HepG2 (cell line): ENCODE data around the gene U2AF1L4. TPM values are rescaled to one million over a fixed set of nuclear protein-coding genes. Genes with fewer than 3 reads are reported as not detected.

ENCODE experiments used
- GABPB1 ChIP-seq: IDR thresholded peaks from 2 replicates; pipeline ENCODE4 v1.6.1; 2016; ENCODE audit warnings: mild to moderate bottlenecking, missing genetic modification reagents, moderate library complexity, missing compliant biosample characterization
- IRF9 ChIP-seq: sonication (generic); formaldehyde crosslinking; IDR thresholded peaks from 2 replicates; pipeline ENCODE4 v1.8.0; 2022; ENCODE audit warnings: missing genetic modification reagents, mild to moderate bottlenecking, borderline replicate concordance
- KLF12 ChIP-seq: sonication (generic); formaldehyde crosslinking; IDR thresholded peaks from 2 replicates; pipeline ENCODE4 v1.4.0; 2020; ENCODE audit warnings: missing genetic modification reagents, borderline replicate concordance
- NFIC ChIP-seq: IDR thresholded peaks from 2 replicates; pipeline ENCODE4 v1.6.1; 2012; ENCODE audit warnings: mild to moderate bottlenecking, low read length, inconsistent platforms
- NR0B2 ChIP-seq: sonication (generic); formaldehyde crosslinking; IDR thresholded peaks from 2 replicates; pipeline ENCODE4 v1.4.0; 2020; ENCODE audit warnings: mild to moderate bottlenecking, missing genetic modification reagents
- SNAPC2 ChIP-seq: sonication (generic); formaldehyde crosslinking; IDR thresholded peaks from 2 replicates; pipeline ENCODE4 v1.8.1; 2022; ENCODE audit warnings: mild to moderate bottlenecking, missing genetic modification reagents
- SUZ12 ChIP-seq: fragments of 150-350 bp; IDR thresholded peaks from 2 replicates; pipeline ENCODE4 v1.6.1; 2014; ENCODE audit warnings: low read depth, low read length
- ZFP37 ChIP-seq: sonication (generic); formaldehyde crosslinking; IDR thresholded peaks from 2 replicates; pipeline ENCODE4 v1.4.0; 2020; ENCODE audit warnings: missing genetic modification reagents, borderline replicate concordance
- ZNF18 ChIP-seq: sonication (generic); formaldehyde crosslinking; IDR thresholded peaks from 2 replicates; pipeline ENCODE4 v1.8.0; 2022; ENCODE audit warnings: mild to moderate bottlenecking, missing genetic modification reagents; ENCODE audit not compliant: insufficient replicate concordance
- ZNF225 ChIP-seq: sonication (generic); formaldehyde crosslinking; IDR thresholded peaks from 2 replicates; pipeline ENCODE4 v1.4.0; 2020; ENCODE audit warnings: mild to moderate bottlenecking, missing genetic modification reagents
- ZNF333 ChIP-seq: sonication (generic); formaldehyde crosslinking; IDR thresholded peaks from 2 replicates; pipeline ENCODE4 v1.4.0; 2020; ENCODE audit warnings: mild to moderate bottlenecking, missing genetic modification reagents, borderline replicate concordance
- ZNF546 ChIP-seq: sonication (generic); formaldehyde crosslinking; conservative IDR thresholded peaks from 2 replicates; pipeline ENCODE4 v1.8.1; 2023; ENCODE audit warnings: mild to moderate bottlenecking, missing genetic modification reagents
- ZNF564 ChIP-seq: sonication (generic); formaldehyde crosslinking; IDR thresholded peaks from 2 replicates; pipeline ENCODE4 v1.8.1; 2023; ENCODE audit warnings: mild to moderate bottlenecking, missing genetic modification reagents
- ZNF607 ChIP-seq: sonication (generic); formaldehyde crosslinking; IDR thresholded peaks from 2 replicates; pipeline ENCODE4 v1.5.1; 2020; ENCODE audit warnings: missing genetic modification reagents, mild to moderate bottlenecking, borderline replicate concordance
- ZNF616 ChIP-seq: sonication (generic); formaldehyde crosslinking; IDR thresholded peaks from 2 replicates; pipeline ENCODE4 v1.5.0; 2020; ENCODE audit warnings: low read depth, mild to moderate bottlenecking, missing genetic modification reagents
- ZNF768 ChIP-seq: sonication (generic); formaldehyde crosslinking; IDR thresholded peaks from 2 replicates; pipeline ENCODE4 v1.4.0; 2020; ENCODE audit warnings: missing genetic modification reagents
- ZSCAN12 ChIP-seq: sonication (generic); formaldehyde crosslinking; IDR thresholded peaks from 2 replicates; pipeline ENCODE4 v1.9.0; 2021; ENCODE audit warnings: mild to moderate bottlenecking, missing genetic modification reagents
- ZSCAN31 ChIP-seq: sonication (generic); formaldehyde crosslinking; IDR thresholded peaks from 2 replicates; pipeline ENCODE4 v1.5.0; 2020; ENCODE audit warnings: low read depth, mild to moderate bottlenecking, missing genetic modification reagents
- polyA plus RNA-seq, 8 experiments: library from polyadenylated mRNA; depleted of rRNA in 3 of 8; stranded (reverse) in 7 of 8; unstranded in 1 of 8; fragments of >200 nt; fragmentation: Illumina TruSeq in 4 of 8; extraction: Trizol in 4 of 8; gene quantifications; 2 replicates each; pipeline versions ENCODE4 v1.2.1 to v1.2.3, GENCODE V29; 2011 to 2016; ENCODE audit warnings: low read depth in 4 of 8, missing spikeins in 1 of 8, mixed read lengths in 1 of 8; ENCODE audit not compliant: insufficient read depth in 1 of 8
- total RNA-seq, 5 experiments: library from RNA; depleted of rRNA; stranded (reverse); fragments of >200 nt; fragmentation: Illumina TruSeq; extraction: Trizol; gene quantifications; 2 replicates each; pipeline ENCODE4 v1.2.3, GENCODE V29; 2016; ENCODE audit warnings: low read depth in 1 of 5
- TF ChIP-seq, protein P1 (sequence below): sonication (generic); formaldehyde crosslinking; IDR thresholded peaks from 2 replicates; pipeline ENCODE4 v1.5.1; 2020; ENCODE audit warnings: mild to moderate bottlenecking, moderate library complexity, missing genetic modification reagents

Gene U2AF1L4
- total and polyA plus RNA-seq, 2 of the 13 experiments (the other 11 are each of a cell fraction or from before 2014, with no cell fraction given): 7.9 to 15.4 TPM

GRCh38 chr19:35748106-35749020 is 3.1 kb upstream of the U2AF1L4 start, which contains the start of gene LIN37 (continued):
- TF ChIP-seq, protein P1, sequence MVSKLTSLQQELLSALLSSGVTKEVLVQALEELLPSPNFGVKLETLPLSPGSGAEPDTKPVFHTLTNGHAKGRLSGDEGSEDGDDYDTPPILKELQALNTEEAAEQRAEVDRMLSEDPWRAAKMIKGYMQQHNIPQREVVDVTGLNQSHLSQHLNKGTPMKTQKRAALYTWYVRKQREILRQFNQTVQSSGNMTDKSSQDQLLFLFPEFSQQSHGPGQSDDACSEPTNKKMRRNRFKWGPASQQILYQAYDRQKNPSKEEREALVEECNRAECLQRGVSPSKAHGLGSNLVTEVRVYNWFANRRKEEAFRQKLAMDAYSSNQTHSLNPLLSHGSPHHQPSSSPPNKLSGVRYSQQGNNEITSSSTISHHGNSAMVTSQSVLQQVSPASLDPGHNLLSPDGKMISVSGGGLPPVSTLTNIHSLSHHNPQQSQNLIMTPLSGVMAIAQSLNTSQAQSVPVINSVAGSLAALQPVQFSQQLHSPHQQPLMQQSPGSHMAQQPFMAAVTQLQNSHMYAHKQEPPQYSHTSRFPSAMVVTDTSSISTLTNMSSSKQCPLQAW (CRISPR knock-in tag): peak; percentile 83
- TF ChIP-seq ZFP37 (CRISPR knock-in tag) (no peak), ZNF225 (CRISPR knock-in tag) (no peak), ZNF607 (no peak), SNAPC2 (CRISPR knock-in tag) (0 out of 2 replicates have a peak, but pooled peaks have one; percentile 24), SUZ12 (peak; percentile 87), GABPB1 (peak; percentile 97), ZSCAN12 (CRISPR knock-in tag) (no peak), KLF12 (CRISPR knock-in tag) (peak; percentile 66; the same call in 1 of the 2 replicates), NR0B2 (CRISPR knock-in tag) (0 out of 2 replicates have a peak, but pooled peaks have one; percentile 25), ZNF546 (peak; percentile 56; the same call in 1 of the 2 replicates), ZNF18 (CRISPR knock-in tag) (no peak), ZNF616 (CRISPR knock-in tag) (0 out of 2 replicates have a peak, but pooled peaks have one; percentile 40), ZNF564 (CRISPR knock-in tag) (no peak), ZNF333 (CRISPR knock-in tag) (no peak), ZNF768 (CRISPR knock-in tag) (peak; percentile 10; the same call in 1 of the 2 replicates), ZSCAN31 (CRISPR knock-in tag) (no peak), IRF9 (peak; percentile 32; the same call in 1 of the 2 replicates), NFIC (no peak)
